ENCODE measurements around the gene SPECC1L.

The SPECC1L gene

DNA sequence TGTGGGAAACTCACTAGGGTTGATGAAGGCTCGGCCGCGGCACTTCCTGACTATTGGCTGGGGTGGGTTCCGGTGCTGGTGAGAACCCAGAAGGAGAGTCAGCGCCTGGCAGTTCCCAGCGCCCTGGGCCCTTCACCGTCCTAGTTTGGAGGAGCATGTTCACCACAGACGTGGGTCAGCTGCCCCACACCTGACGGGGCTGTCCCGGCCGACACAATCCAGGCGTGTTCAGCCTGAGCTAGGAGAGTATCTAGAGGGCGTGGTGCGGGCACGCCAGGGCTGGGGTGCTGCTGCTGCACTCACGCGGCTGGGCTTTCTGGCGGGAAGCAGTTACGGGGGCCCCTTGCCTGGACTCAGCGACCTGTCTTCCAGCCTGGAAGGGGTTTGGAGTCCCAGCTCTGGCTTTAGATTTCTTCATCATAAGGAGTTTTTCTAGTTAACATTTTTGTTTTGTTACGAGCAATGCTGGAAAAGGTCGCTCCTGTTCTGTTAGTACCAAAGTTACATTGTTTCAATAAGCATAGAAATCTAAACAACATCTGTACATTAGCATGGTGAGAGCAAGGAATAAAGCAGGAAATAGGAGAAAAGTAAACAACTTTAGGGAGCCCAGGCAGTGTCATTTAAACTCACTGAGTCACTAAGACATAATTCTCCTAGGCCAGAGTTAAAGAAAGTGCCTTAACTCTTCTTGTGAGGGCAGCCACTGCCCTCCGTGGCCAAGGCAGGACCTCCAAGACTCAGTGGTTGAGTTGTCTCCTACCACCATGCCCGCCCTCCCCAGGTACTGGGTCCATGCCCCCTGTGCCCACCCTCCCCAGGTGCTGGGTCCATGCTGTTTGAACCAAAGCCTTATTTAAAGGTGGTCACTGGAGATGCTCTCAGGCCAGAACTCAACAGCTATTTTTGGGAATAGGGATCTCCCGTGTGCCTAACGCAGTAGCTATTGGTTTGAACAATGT is 144.6 kb downstream of the SPECC1L start:
- DNase-seq (ENCODE audit: low read depth in 2 of 2), result no peak

- no peak for DNase-seq (ENCODE audit: low read depth in 2 of 2)
These were observed 145.5 kb downstream of the SPECC1L start for GRCh38 chr22:24416095-24416494.

DNA sequence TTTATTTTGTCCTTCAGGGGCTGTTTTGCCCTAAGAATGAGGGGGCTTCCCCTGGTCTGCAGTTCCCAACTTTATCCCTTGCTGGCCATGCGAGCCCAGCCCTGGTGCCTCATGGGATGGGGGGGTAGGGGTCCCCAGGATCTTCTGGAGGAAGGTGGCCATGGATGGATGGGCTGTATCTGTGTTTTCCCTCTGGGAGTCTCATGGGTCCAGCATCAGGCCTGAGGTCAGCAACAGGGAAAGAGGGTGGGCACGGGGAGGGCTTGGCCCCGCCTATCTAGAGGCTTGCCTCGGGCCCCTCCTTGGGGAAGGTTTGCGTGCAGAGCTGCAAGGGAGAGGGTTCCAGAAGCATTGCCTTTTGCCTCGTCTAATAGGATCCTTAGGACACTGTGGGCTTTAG is 146.0 kb downstream of the SPECC1L start:
- no peak for DNase-seq (ENCODE audit: low read depth in 2 of 2)

- no peak for DNase-seq (ENCODE audit: low read depth in 2 of 2)
These were observed 146.6 kb downstream of the SPECC1L start for GRCh38 chr22:24417200-24417599.

DNA sequence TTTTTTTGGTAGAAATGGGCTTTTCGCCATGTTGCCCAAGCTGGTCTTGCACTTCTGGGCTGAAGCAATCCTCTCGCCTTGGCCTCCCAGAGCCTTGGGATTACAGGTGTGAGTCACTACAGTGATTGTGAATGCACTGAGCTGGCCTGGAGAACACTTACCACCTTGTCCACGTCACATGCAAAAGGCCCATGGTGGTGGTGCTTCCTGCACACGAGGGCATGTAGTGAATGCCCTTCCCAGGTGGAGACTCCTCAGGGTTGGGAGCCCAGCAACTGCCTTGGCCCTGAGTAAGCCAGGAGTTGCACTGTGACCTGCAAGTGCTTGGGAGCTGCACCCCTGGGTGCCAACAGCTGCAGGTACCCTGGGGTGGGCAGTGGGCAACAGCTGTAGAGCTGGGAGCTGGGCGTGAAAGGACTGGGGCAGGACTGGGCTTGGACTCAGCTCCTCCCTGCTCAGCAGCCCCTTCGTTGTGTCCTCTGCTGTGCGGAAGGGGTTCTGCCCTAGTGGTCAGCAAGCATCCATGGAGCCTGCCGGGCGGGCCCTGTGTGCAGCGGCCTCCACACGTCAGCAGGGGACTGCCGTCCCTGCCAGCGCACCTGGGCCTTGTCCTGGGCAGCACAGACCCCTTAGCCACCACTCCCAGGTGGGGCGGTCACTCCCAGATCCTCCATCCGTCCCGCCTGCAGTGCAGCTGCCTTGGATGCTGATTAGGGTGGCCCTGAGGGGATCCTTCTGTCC is 147.4 kb downstream of the SPECC1L start:
- DNase-seq (ENCODE audit: low read depth in 2 of 2), result no peak

DNA sequence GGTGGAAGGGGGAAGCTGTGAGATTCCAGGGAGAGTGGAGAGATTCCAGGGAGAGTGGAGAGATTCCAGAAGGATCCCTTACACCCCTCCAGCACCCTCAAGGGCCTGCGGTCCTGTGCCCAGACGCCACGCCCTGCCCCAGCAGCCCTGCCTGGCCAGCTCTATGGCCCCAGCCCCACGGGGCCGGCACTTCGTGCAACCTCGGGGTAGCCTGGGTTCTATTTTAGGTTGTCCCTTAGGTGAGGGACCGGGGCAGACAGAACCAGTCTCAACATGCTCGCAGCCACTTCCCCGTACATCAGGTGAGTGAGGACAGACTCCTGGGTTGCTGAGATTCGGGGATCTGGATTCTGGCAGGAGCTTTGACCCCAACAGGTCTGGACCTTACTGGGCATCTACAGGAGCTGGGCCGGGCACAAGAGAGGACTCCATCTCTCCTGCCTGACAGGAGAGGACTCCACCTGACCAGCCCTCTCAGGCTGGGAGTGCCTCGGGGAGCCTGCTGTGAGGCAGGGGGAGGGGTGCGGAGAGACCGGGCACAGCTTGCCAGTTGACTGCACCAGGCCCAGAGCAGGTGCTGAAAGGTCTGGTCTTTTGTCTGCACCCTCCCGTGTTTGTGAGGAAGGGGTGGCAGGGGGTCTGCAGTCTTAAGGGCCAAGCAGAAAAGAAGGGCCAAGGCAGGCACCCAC is 148.3 kb downstream of the SPECC1L start:
- no peak for DNase-seq (ENCODE audit: low read depth in 2 of 2)

DNA sequence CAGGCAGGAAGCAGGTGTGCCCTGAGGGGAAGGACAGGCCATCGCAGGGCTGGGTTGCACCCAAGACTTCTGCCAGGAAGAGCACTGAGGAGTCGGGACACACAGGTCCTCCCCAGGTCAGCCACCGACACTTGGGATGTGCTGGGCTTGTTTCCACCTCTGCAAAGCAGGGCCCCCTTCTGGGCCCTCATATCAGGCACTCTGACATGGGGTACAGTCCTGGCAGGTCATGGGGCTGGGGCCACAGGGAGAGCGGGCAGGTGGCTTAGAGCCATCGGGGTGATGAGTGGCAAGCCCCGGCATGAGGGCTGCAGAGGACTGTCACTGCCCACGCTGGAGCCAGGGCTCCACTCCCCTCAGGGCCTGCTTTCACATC is 148.8 kb downstream of the SPECC1L start:
- no peak for DNase-seq (ENCODE audit: low read depth in 2 of 2)

GRCh38 chr22:24420072-24420976 is 149.7 kb downstream of the SPECC1L start:
- DNase-seq (ENCODE audit: low read depth in 2 of 2), result no peak

- DNase-seq (ENCODE audit: low read depth in 2 of 2), result no peak
These were observed 150.3 kb downstream of the SPECC1L start for GRCh38 chr22:24420977-24421343.

DNA sequence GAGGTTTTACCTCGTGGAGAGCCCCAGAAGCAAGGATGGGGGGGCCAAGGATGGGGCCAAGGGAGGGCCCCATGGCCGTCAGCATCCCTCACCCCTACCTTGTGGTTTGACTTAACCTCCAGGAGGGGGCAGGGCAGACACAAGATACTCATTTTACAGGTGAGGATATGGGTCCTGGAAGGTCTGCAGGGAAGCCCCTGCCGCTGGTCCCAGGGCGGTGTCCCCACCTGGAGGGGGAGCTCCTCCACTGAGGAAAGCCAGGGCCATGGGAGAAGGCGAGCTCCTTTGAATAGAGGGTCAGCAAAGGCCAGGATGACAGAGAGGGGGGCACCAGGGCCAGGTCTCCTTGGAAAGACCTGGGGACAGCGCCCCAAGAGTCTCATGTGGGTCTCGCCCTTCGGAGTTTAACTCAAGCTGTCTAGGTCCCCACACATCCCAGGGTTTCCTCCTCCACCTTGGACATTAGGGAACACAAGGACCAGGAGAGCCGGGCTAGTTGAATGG is 150.8 kb downstream of the SPECC1L start:
- DNase-seq (ENCODE audit: low read depth in 2 of 2), result no peak

GRCh38 chr22:24422102-24422665 is 151.6 kb downstream of the SPECC1L start:
- DNase-seq (ENCODE audit: low read depth in 2 of 2), result no peak

DNA sequence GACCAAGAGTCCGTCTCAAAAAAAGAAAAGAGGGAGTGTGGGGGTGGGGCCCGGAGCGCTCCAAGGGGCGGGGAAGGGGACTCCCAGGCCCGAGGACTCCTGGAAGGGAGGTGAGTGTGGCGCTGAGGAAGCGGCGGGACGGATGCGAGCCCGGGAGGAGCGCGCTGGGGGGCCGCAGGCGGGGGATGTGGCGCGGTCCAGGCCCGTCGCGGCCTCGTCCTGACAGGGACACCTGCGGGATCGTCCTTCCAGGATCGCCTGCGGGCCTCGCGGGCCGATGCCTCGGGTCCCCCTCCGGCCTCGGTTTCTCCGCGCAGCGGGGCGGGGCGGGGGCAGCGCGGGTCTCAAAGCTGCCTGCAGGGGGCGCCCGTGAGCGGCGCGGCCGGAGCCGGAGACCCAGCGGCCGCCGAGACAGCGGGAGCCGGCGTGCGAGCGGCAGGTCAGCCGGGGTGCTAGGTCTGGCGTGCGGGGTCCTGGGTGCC is 152.9 kb downstream of the SPECC1L start:
- DNase-seq (ENCODE audit: low read depth in 2 of 2), result peak; percentile 50

GRCh38 chr22:24424001-24424900 is 153.6 kb downstream of the SPECC1L start:
- DNase-seq (ENCODE audit: low read depth in 2 of 2), result no peak

DNA sequence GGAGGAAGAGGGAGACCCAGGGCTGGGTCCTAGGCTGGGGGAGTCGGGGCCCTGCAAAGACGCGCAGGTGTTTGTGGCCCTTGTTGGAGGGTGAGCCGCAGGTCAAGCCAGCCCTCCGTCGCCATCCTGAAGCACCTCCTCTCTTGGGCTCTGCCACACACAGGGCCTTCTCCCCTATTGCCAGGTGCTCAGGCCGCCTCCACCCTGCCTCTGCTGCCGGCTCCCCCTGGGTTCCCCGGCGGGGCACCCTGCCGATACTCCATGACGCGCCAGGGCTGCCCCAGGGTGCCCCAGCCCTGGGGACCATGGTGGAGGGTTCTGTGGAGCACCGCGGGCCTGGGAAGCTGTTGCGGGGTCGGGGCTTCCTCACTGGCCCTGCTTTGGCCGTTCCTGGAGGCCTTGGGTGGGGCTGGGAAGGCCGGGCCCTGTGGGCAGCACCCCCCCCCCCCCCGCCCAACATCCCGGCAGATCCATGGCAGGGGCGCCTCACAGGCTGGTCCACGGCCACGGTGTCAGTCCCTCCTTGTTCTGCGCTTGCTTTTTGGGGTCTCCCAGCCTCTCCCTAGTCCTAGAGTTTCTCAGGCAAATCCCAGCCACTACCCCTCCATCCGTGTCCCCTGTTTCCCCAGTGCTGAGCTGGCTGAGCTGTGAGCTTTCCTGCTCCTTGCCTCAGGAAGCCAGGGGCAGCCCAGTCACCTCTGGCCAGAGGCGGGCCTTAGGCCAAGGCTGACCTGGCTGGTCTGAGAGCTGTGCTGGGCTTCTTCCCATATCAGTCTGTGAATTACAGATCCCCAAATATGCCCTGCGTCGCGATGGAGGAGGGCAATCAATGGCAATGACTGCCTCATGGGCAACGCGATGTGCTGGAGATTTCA is 154.5 kb downstream of the SPECC1L start:
- no peak for DNase-seq (ENCODE audit: low read depth in 2 of 2)

DNA sequence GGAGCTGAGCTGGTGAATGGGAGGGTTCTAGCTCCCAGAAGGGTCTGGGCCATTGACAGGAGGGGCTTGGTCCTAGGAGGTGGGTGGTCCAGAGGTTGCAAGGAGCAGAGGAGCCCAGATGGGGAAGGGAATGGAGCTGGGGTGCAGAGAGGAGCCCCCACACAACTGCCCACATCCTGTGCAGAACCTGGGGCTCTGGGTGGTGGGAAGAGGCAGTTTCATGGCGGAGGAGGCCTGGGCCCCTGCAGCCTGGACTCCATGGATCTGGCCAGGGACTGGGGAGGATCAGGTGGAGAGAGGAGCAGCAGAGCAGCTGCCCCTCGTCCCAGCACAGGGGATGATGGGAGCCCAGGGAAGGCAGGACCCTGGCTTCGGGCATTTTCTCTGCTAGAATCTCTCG is 155.8 kb downstream of the SPECC1L start:
- no peak for DNase-seq (ENCODE audit: low read depth in 2 of 2)

GRCh38 chr22:24426851-24427499 is 156.3 kb downstream of the SPECC1L start:
- DNase-seq (ENCODE audit: low read depth in 2 of 2), result no peak

DNA sequence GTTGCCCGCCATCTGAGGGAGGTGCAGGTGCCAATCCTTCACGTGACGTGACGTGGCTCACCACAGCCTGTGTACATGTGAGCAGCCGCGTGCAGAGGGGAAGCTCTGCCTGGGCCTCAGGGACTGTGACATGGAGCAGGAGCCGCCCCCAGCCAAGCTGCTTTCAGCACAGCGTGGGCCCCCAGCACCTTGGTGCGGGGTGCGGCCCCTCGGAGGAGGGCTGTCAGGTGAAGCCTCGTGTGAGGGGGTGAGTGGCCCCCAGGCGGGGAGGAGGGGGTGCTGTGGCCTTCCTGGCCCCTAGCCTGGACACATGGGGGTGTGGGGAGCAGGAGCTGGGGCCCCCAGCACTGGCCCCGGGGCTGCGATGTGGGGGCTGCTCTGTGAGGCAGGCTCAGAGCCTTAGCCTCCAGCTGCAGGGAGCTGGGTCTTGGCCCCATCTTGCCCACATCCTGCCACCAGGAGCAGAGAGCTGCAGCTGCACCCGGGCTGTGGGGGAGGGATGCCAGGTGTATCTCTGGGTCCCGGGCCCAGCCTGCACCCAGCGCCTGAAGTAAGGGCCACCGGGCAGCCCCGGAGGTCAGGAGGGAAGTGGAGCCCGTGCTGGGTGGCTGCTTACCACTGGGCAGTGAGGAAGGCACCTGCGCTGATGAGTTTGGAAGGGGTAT is 157.0 kb downstream of the SPECC1L start, which contains the start of gene ADORA2A:
ADORA2A (plus strand) TSS at position 100 of the 665 bp plus-strand sequence. CDS start 5,806 bp downstream, outside the sequence.
- DNase-seq (ENCODE audit: low read depth in 2 of 2), result peak; percentile 73 to 76
